Transverse colon (tissue), 4 donors: ENCODE measurements around the gene ATRN.

Experiments used
- POLR2A ChIP-seq: fragments of 450-650 bp; IDR thresholded peaks from one replicate; pipeline ENCODE4 v1.6.1; 2016; ENCODE audit warnings: antibody characterized with exemption, mild to moderate bottlenecking, moderate library complexity
- POLR2AphosphoS5 ChIP-seq, 3 donors: sonication (generic); formaldehyde crosslinking; IDR thresholded peaks; one replicate each; pipeline ENCODE4 v1.6.1; 2016; ENCODE audit warnings: antibody characterized with exemption in 3 of 3
- TF ChIP-seq, protein P1 (sequence below), 5 experiments: fragments of 200-600 bp in 3 of 5; fragments of 450-650 bp in 2 of 5; sonication (generic) in 3 of 5; IDR thresholded peaks; 1 replicate in 2 of 5; 2 replicates in 3 of 5; pipeline ENCODE4 v1.5.1; 2016 to 2017; ENCODE audit warnings: antibody characterized with exemption in 5 of 5, inconsistent platforms in 3 of 5, mild to moderate bottlenecking in 2 of 5, moderate library complexity in 1 of 5

DNA sequence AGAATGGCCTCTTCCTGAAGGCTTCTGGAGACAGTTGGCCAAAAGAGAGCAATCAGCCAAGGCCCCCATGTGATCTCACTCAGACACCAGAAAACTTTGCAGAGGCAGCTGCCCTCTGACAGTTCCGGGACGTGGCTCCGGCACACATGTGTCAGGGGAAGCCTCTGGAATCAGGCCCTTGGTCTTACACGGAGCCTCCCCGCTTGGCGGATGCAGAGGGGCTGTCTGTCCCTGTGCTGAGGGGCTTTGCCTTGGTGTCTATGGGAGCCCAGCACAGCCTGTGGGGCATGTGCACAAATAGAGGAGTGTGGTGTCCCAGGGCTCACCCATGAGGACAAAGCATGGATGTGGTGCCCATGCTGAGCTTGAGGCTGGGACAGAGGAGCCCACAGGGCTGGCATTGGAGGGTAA, 227.8 kb downstream of the ATRN start:
- TF ChIP-seq, protein P1, sequence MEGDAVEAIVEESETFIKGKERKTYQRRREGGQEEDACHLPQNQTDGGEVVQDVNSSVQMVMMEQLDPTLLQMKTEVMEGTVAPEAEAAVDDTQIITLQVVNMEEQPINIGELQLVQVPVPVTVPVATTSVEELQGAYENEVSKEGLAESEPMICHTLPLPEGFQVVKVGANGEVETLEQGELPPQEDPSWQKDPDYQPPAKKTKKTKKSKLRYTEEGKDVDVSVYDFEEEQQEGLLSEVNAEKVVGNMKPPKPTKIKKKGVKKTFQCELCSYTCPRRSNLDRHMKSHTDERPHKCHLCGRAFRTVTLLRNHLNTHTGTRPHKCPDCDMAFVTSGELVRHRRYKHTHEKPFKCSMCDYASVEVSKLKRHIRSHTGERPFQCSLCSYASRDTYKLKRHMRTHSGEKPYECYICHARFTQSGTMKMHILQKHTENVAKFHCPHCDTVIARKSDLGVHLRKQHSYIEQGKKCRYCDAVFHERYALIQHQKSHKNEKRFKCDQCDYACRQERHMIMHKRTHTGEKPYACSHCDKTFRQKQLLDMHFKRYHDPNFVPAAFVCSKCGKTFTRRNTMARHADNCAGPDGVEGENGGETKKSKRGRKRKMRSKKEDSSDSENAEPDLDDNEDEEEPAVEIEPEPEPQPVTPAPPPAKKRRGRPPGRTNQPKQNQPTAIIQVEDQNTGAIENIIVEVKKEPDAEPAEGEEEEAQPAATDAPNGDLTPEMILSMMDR (IDR thresholded peaks at IDR 0.05): no peak
- TF ChIP-seq POLR2AphosphoS5 (IDR thresholded peaks at IDR 0.05) (no peak), POLR2A (no peak)
